Esophagus squamous epithelium (tissue), 5 donors: ENCODE measurements around the gene COL9A2. TPM values are rescaled to one million over a fixed set of nuclear protein-coding genes. Genes with fewer than 3 reads are reported as not detected.

Source experiments
- DNase-seq: peaks from one replicate; lab custom pipeline; 2025; lab: John Stamatoyannopoulos, UW
- H3K27ac ChIP-seq, 4 donors: fragments of 200-600 bp; sonication (generic); one replicate each; pipeline ENCODE4 v1.5.1; 2016 to 2019; ENCODE audit warnings: mild to moderate bottlenecking in 1 of 4
- H3K27me3 ChIP-seq, 4 donors: fragments of 200-600 bp; sonication (generic); 1 replicate in 3 of 4; 2 replicates in 1 of 4; pipeline versions ENCODE4 v1.5.1 to v1.6.0; 2017 to 2021; ENCODE audit warnings: antibody characterized with exemption in 1 of 4
- H3K36me3 ChIP-seq, 3 donors: fragments of 200-600 bp; sonication (generic); one replicate each; pipeline ENCODE4 v1.5.1; 2016 to 2019
- H3K4me1 ChIP-seq, 3 donors: fragments of 200-600 bp; sonication (generic); one replicate each; pipeline ENCODE4 v1.5.1; 2017 to 2019
- H3K4me3 ChIP-seq, 4 donors: fragments of 200-600 bp; sonication (generic); 1 replicate in 3 of 4; 2 replicates in 1 of 4; pipeline ENCODE4 v1.5.1; 2016 to 2019; ENCODE audit warnings: mild to moderate bottlenecking in 2 of 4, moderate library complexity in 1 of 4
- H3K9me3 ChIP-seq, 3 donors: fragments of 200-600 bp; sonication (generic); one replicate each; pipeline ENCODE4 v1.5.1; 2016 to 2019
- POLR2A ChIP-seq, 4 donors: fragments of 450-650 bp; IDR thresholded peaks; one replicate each; pipeline ENCODE4 v1.6.1; 2017; ENCODE audit warnings: antibody characterized with exemption in 4 of 4, mild to moderate bottlenecking in 4 of 4, moderate library complexity in 3 of 4
- WGBS, 2 donors: methylation state at CpG; one replicate each; pipeline ENCODE4 v1.1.5; 2018; 5-methylcytosine and 5-hydroxymethylcytosine counted together
- intact Hi-C: fragments of 100-400 bp; cut with DNase I; formaldehyde crosslinking; loops from one replicate; pipeline ENCODE4 v1.15.0; 2022
- total RNA-seq, 4 donors: library from RNA; depleted of rRNA; stranded (reverse); fragments of >200 nt; gene quantifications; one replicate each; pipeline ENCODE4 v1.1.0, GENCODE V29; 2016
- TF ChIP-seq, protein P1 (sequence below), 6 experiments: fragments of 450-650 bp in 4 of 6; fragments of 200-600 bp in 2 of 6; sonication (generic) in 2 of 6; IDR thresholded peaks; one replicate each; pipeline ENCODE4 v1.5.1; 2016 to 2019; ENCODE audit warnings: antibody characterized with exemption in 6 of 6, mild to moderate bottlenecking in 4 of 6, moderate library complexity in 4 of 6
- donor health status: DM: yes; HTN: yes; CAD: no.

COL9A2 gene
- total RNA-seq, 4 donors from 2014 or later = 0.26 to 4.0 (median 2.1) TPM; not detected in 1

DNA sequence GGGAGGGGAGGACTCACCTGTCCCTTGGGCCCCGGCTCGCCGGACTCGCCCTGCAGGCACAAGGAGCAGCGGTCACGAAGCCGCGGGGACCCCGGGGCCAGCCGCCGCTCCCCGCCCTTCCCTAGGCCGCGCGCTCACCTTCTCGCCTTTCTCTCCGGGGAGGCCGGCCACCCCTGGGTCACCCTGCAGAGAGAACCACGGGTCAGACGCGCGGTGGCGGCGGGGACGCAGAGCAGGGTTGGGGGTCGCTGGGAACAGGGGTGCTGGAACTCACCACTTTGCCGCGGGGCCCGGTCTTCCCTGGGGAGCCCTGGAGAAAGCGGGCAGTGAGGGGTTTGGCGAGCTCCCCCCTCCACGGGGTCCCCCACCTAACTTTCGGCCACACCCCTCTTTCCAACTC lies 13.3 kb downstream of the COL9A2 start:
- DNase-seq = no peak
- intact Hi-C loops = no loop called here

DNA sequence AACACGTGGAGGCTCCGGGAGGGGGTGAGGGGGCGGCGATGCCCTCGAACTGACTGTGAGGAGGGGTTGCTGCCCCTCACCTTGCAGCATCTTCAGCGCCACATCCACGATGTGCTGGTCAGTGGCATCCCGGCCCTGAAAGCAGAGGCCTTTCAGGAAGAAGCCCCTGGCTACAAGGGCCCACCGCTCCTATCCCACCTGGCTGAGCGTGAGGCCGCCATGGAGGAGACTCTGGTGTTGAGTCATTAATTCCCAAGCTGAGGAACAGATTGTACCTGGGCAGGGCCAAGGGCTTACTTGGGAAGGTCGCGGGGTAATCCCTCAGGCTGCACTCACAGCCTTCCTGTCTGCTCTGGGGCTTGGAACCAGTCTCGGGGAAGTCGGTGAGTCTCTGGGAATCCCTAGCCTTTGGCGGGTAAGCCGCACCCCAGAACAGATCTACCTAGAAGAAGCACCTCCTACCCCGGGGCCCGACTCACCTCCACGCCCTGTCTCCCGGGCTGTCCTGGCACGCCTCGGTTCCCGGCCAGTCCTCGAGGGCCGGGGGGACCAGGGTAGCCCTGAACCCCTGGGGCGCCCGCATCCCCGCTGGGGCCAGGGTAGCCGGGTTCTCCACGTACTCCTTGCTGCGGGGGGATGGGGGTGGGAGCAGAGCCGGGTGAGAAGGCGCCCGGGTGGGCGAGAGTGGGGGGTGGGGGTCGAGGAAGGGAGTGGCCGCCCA lies 13.9 kb downstream of the COL9A2 start:
- Histone ChIP-seq H3K4me1 (peaks cover 0 to 9% (median 9%) of the 10 kb centered on the region in 3 donors), H3K36me3 (no peaks in the 10 kb centered on the region), H3K9me3 (no peaks in the 10 kb centered on the region), H3K4me3 (no peak overlapping the region), H3K27me3 (peaks cover 0 to 26% (median 0%) of the 10 kb centered on the region in 4 donors), H3K27ac (no peak overlapping the region)
- intact Hi-C loops = no loop called here
- DNase-seq = no peak
- 64% methylated on average over 10 of the region's 38 CpGs; no CpG with 5 or more reads in 1 of the 2 donors for WGBS, 2 donors
- TF ChIP-seq, protein P1, sequence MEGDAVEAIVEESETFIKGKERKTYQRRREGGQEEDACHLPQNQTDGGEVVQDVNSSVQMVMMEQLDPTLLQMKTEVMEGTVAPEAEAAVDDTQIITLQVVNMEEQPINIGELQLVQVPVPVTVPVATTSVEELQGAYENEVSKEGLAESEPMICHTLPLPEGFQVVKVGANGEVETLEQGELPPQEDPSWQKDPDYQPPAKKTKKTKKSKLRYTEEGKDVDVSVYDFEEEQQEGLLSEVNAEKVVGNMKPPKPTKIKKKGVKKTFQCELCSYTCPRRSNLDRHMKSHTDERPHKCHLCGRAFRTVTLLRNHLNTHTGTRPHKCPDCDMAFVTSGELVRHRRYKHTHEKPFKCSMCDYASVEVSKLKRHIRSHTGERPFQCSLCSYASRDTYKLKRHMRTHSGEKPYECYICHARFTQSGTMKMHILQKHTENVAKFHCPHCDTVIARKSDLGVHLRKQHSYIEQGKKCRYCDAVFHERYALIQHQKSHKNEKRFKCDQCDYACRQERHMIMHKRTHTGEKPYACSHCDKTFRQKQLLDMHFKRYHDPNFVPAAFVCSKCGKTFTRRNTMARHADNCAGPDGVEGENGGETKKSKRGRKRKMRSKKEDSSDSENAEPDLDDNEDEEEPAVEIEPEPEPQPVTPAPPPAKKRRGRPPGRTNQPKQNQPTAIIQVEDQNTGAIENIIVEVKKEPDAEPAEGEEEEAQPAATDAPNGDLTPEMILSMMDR (IDR thresholded peaks at IDR 0.05) = no peak
- no peak for TF ChIP-seq POLR2A (IDR thresholded peaks at IDR 0.05)

More for the DNA sequence above, 13.3 kb downstream of the COL9A2 start:
- TF ChIP-seq, protein P1 (IDR thresholded peaks at IDR 0.05) = no peak
- no peak for TF ChIP-seq POLR2A (IDR thresholded peaks at IDR 0.05)
- Histone ChIP-seq H3K27ac (no peak overlapping the region), H3K4me3 (no peak overlapping the region), H3K4me1 (peaks cover 0 to 9% (median 9%) of the 10 kb centered on the region in 3 donors), H3K9me3 (no peaks in the 10 kb centered on the region), H3K27me3 (peaks cover 0 to 26% (median 0%) of the 10 kb centered on the region in 4 donors), H3K36me3 (no peaks in the 10 kb centered on the region)
- WGBS, 2 donors = 57 to 78% methylated on average over 9 to 16 of the region's 33 CpGs

DNA sequence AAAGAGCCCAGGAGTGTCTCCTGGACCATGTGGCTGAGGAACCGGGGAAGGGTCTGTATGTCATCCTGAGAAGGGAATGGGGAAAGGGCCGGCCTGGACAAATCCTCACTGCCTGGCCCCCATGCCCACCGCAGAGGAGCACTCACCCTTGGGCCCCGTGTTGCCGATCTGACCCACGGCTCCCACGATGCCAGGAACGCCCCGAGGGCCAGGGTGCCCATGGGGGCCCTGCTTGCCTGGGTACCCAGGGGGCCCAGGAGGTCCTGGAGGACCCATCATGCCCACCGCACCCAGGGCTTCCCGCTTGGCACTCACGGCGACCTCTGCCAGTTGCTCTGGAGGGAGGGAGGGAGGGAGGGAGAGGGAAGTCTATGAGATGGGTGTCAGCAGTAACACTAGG lies 14.6 kb downstream of the COL9A2 start:
- no peak overlapping the region for H3K4me3 ChIP-seq
- no peaks in the 10 kb centered on the region for H3K9me3 ChIP-seq
- 85 to 100% methylated on average over 2 to 5 of the region's 13 CpGs for WGBS, 2 donors
- DNase-seq = no peak
- H3K36me3 ChIP-seq = no peaks in the 10 kb centered on the region
- H3K27me3 ChIP-seq = peaks cover 0 to 26% (median 0%) of the 10 kb centered on the region in 4 donors
- H3K4me1 ChIP-seq = peaks cover 0 to 9% (median 9%) of the 10 kb centered on the region in 3 donors
- TF ChIP-seq, protein P1 (IDR thresholded peaks at IDR 0.05) = no peak
- TF ChIP-seq POLR2A (IDR thresholded peaks at IDR 0.05) = no peak
- intact Hi-C loops = no loop called here
- no peak overlapping the region for H3K27ac ChIP-seq

DNA sequence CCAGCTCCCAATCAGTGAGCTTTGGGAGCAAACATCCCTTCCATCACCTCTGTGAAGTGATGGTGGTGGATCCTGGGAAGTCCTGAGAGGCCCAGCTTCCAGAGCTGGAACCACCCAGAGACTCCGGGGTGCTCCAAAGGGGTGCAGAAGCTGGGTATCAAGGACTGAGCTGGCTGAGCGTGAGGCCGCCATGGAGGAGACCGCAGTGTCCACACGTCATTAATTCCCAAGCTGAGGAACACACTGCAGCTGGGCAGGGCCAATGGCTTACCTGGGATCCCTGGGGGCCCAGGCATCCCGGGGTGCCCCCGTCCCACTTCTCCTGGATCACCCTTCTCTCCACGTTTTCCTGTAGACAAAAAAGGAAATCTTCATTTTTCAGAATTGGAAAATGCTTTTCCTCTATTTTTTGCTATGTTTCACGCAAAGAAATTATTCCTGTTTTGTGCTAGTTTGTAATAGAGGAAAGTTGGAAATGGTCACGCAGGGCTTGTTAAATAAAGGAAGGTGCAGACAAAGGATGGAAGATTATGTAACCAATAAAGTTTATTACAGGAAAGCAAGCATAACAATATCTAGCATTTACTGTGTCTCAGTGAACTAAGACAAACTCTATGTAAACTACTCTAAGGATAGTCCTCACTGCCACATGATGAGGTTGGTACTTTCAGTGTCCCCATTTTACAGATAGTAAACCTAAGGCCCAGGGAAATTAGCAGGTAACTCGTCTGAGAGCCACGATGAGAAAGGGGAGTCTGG lies 15.4 kb downstream of the COL9A2 start:
- peaks cover 0 to 26% (median 0%) of the 10 kb centered on the region in 4 donors for H3K27me3 ChIP-seq
- DNase-seq = no peak
- no peak for TF ChIP-seq POLR2A (IDR thresholded peaks at IDR 0.05)
- TF ChIP-seq, protein P1 (IDR thresholded peaks at IDR 0.05) = no peak
- H3K9me3 ChIP-seq = no peaks in the 10 kb centered on the region
- peaks cover 0 to 9% (median 9%) of the 10 kb centered on the region in 3 donors for H3K4me1 ChIP-seq
- H3K36me3 ChIP-seq = no peaks in the 10 kb centered on the region
- H3K4me3 ChIP-seq = no peak overlapping the region
- no peak overlapping the region for H3K27ac ChIP-seq
- intact Hi-C loops = no loop called here
- 85 to 87% methylated on average over 10 to 12 of the region's 12 CpGs for WGBS, 2 donors

DNA sequence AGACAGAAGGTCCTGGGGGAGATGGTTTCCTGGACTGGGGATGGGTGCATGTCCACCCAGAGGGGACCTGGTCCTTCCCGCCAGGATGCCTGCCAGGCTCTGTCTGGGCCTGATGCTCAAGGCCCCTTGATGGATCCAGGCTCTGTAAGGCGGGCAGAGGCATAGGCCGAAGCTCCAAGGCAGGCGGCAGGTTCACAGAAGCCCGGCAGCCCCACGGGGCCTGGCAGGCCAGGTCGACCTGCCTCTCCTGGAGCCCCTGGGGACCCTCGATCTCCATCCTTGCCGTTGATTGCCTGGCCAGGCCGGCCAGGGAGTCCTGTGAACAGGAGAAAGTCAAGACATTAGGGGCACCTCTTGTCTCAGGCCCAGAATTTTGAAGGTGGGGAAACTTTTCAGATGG lies 16.0 kb downstream of the COL9A2 start:
- H3K4me3 ChIP-seq = no peak overlapping the region
- no CpG with 5 or more reads among the region's 10 CpGs for WGBS, 2 donors
- H3K4me1 ChIP-seq = peaks cover 0 to 9% (median 9%) of the 10 kb centered on the region in 3 donors
- no peak overlapping the region for H3K27ac ChIP-seq
- no peaks in the 10 kb centered on the region for H3K36me3 ChIP-seq
- no peak for DNase-seq
- intact Hi-C loops = no loop called here
- TF ChIP-seq, protein P1 (IDR thresholded peaks at IDR 0.05) = no peak
- TF ChIP-seq POLR2A (IDR thresholded peaks at IDR 0.05) = no peak
- H3K27me3 ChIP-seq = peaks cover 0 to 26% (median 0%) of the 10 kb centered on the region in 4 donors
- no peaks in the 10 kb centered on the region for H3K9me3 ChIP-seq
